Activated CD8-positive, alpha-beta T cell treated with anti-CD3 and anti-CD28 coated beads for 36 hours (primary cell): ENCODE results near the gene KCNMA1. TPM values are rescaled to one million over a fixed set of nuclear protein-coding genes. Genes with fewer than 3 reads are reported as not detected.

Experiments
- ATAC-seq: fragments of 200-7000 bp; cut with Tn5 transposase; one replicate; pipeline ENCODE4 v1.10.0; 2021; ENCODE audit warnings: mild to moderate bottlenecking, moderate library complexity
- CTCF ChIA-PET: fragments of 350-600 bp; sonication (Branson Sonifier 250); formaldehyde crosslinking; loops from one replicate; lab custom pipeline; 2021; ENCODE audit warnings: antibody characterized with exemption; lab: Charles Lee
- POLR2A ChIA-PET: fragments of 350-600 bp; sonication (Branson Sonifier 250); formaldehyde crosslinking; loops from one replicate; lab custom pipeline; 2021; ENCODE audit warnings: antibody characterized with exemption; lab: Charles Lee
- DNase-seq: peaks from one replicate; pipeline ENCODE4 v3.0.0-alpha.2; 2020
- H3K27ac Mint-ChIP-seq: one replicate; pipeline ENCODE4 v1.8.0; 2021; ENCODE audit warnings: mild to moderate bottlenecking, mixed read lengths
- H3K27me3 Mint-ChIP-seq: one replicate; pipeline ENCODE4 v1.8.0; 2021; ENCODE audit warnings: mixed read lengths
- H3K36me3 Mint-ChIP-seq: one replicate; pipeline ENCODE4 v1.8.0; 2021; ENCODE audit warnings: low read depth, mixed read lengths
- H3K4me1 Mint-ChIP-seq: one replicate; pipeline ENCODE4 v1.8.0; 2021; ENCODE audit warnings: low read depth, mixed read lengths
- H3K4me3 Mint-ChIP-seq: one replicate; pipeline ENCODE4 v1.8.0; 2021; ENCODE audit warnings: mild to moderate bottlenecking, moderate library complexity, mixed read lengths
- H3K9me3 Mint-ChIP-seq: one replicate; pipeline ENCODE4 v1.8.0; 2021; ENCODE audit warnings: mixed read lengths
- CTCF ChIP-seq: fragments of 200-600 bp; IDR thresholded peaks from one replicate; pipeline ENCODE4 v1.8.0; 2022; ENCODE audit warnings: antibody characterized with exemption, mild to moderate bottlenecking
- intact Hi-C: fragments of 100-400 bp; cut with micrococcal nuclease; formaldehyde crosslinking; loops from one replicate; pipeline ENCODE4 v1.10.0; 2022
- total RNA-seq, 2 experiments: library from RNA; stranded (reverse); gene quantifications; one replicate each; pipeline ENCODE4 v1.2.3, GENCODE V29; 2021

The KCNMA1 gene
- total RNA-seq, 2 experiments from 2014 or later: 0.18 TPM; not detected in 1

- Mint-ChIP-seq H3K27ac (no peak overlapping the region), H3K27me3 (peaks cover 30% of the 10 kb centered on the region), H3K36me3 (no peaks in the 10 kb centered on the region), H3K9me3 (no peaks in the 10 kb centered on the region), H3K4me1 (peaks cover 20% of the 10 kb centered on the region), H3K4me3 (no peak overlapping the region)
- CTCF ChIA-PET: interaction anchor here (0.6 to 1.0 kb wide), 2 partner anchors 332 to 340 kb away, joined by 3 read pairs; no protein-coding TSS in a partner anchor
- peak; percentile 22 for ATAC-seq
- no peak for TF ChIP-seq CTCF
- intact Hi-C loops: no loop called here
- no peak for DNase-seq
- POLR2A ChIA-PET: interaction anchor here (0.7 kb wide), 1 partner anchor 1476 kb away, joined by 3 read pairs; no protein-coding TSS in a partner anchor
These were observed 131.9 kb downstream of the KCNMA1 start for GRCh38 chr10:77505431-77506334.

GRCh38 chr10:77504873-77505257 is 132.7 kb downstream of the KCNMA1 start:
- peak; percentile 35 for ATAC-seq
- Mint-ChIP-seq H3K4me1 (peaks cover 21% of the 10 kb centered on the region), H3K36me3 (no peaks in the 10 kb centered on the region), H3K27me3 (peaks cover 28% of the 10 kb centered on the region), H3K4me3 (no peak overlapping the region), H3K27ac (no peak overlapping the region), H3K9me3 (no peaks in the 10 kb centered on the region)
- intact Hi-C loops: no loop called here
- TF ChIP-seq CTCF: no peak
- peak; percentile 60 for DNase-seq
- CTCF ChIA-PET: interaction anchor here (1.0 kb wide), 1 partner anchor 339 kb away, joined by 3 read pairs; no protein-coding TSS in a partner anchor
- POLR2A ChIA-PET: no interaction called here

- H3K4me1 Mint-ChIP-seq: peaks cover 21% of the 10 kb centered on the region
- intact Hi-C loops: no loop called here
- ChIA-PET POLR2A (no interaction called here), CTCF (no interaction called here)
- H3K36me3 Mint-ChIP-seq: no peaks in the 10 kb centered on the region
- ATAC-seq (no peak), DNase-seq (no peak)
- peaks cover 28% of the 10 kb centered on the region for H3K27me3 Mint-ChIP-seq
- no peaks in the 10 kb centered on the region for H3K9me3 Mint-ChIP-seq
- H3K27ac Mint-ChIP-seq: no peak overlapping the region
- TF ChIP-seq CTCF: no peak
- no peak overlapping the region for H3K4me3 Mint-ChIP-seq
These were observed 133.3 kb downstream of the KCNMA1 start for GRCh38 chr10:77504196-77504872.

GRCh38 chr10:77501846-77502261 is 135.8 kb downstream of the KCNMA1 start:
- Mint-ChIP-seq H3K27ac (peak overlapping the region; percentile 34), H3K4me1 (peaks cover 21% of the 10 kb centered on the region), H3K4me3 (no peak overlapping the region), H3K36me3 (no peaks in the 10 kb centered on the region), H3K27me3 (peaks cover 21% of the 10 kb centered on the region), H3K9me3 (no peaks in the 10 kb centered on the region)
- CTCF ChIA-PET: no interaction called here
- DNase-seq (peak; percentile 30), ATAC-seq (peak; percentile 52)
- intact Hi-C loops: no loop called here
- POLR2A ChIA-PET: no interaction called here
- no peak for TF ChIP-seq CTCF
